Measurements from ENCODE around the gene NHEJ1. TPM values are rescaled to one million over a fixed set of nuclear protein-coding genes. Genes with fewer than 3 reads are reported as not detected.

Gene NHEJ1
- total and polyA plus RNA-seq, 9 of the 15 experiments (the other 6 are each of a cell fraction or from before 2014, with no cell fraction given): 9.0 to 23.7 (median 13.9) TPM

GRCh38 chr2:219177552-219178376 is 17.1 kb upstream of the NHEJ1 start, which contains the start of gene RETREG2 (continued):
- no peak for TF ChIP-seq SOX6 (IDR thresholded peaks at IDR 0.05)
- 0 out of 2 replicates have a peak, but pooled peaks have one; percentile 5 for TF ChIP-seq NFIC (IDR thresholded peaks at IDR 0.05)
- no peak for TF ChIP-seq BCOR (IDR thresholded peaks at IDR 0.05)
- no peak for TF ChIP-seq ETV6 (IDR thresholded peaks at IDR 0.05; ENCODE audit: borderline replicate concordance in 1 of 2, low read depth in 2 of 2, low read length in 1 of 2)
- TF ChIP-seq ETV6 (CRISPR knock-in tag; IDR thresholded peaks at IDR 0.05; ENCODE audit: borderline replicate concordance): no peak
- TF ChIP-seq CBX3 (IDR thresholded peaks at IDR 0.05; ENCODE audit: borderline replicate concordance in 1 of 2, low read length in 2 of 2): no peak; a peak in 1 of 3 replicates
- no peak for TF ChIP-seq SNIP1 (IDR thresholded peaks at IDR 0.05; ENCODE audit: low read depth)
- TF ChIP-seq ESRRA (IDR thresholded peaks at IDR 0.05; ENCODE audit: borderline replicate concordance, low read depth): 0 out of 2 replicates have a peak, but pooled peaks have one; percentile 41
- no peak for TF ChIP-seq ATF1 (CRISPR knock-in tag; IDR thresholded peaks at IDR 0.05)
- TF ChIP-seq ATF1 (tag; IDR thresholded peaks at IDR 0.05): peak; percentile 72
- TF ChIP-seq MCM5 (IDR thresholded peaks at IDR 0.05; ENCODE audit: low read depth): no peak
- TF ChIP-seq ZFPM2 (CRISPR knock-in tag; IDR thresholded peaks at IDR 0.05): no peak
- TF ChIP-seq ZNF311 (CRISPR knock-in tag; IDR thresholded peaks at IDR 0.05): no peak
- peak; percentile 75; the same call in 1 of the 2 replicates for TF ChIP-seq ATF3 (IDR thresholded peaks at IDR 0.05)
- no peak for TF ChIP-seq ATF3 (CRISPR knock-in tag; conservative IDR thresholded peaks at IDR 0.05)
- no peak for TF ChIP-seq MEF2A (IDR thresholded peaks at IDR 0.05; ENCODE audit: control insufficient read depth, low read depth, low read length)
- TF ChIP-seq MED1 (CRISPR knock-in tag; IDR thresholded peaks at IDR 0.05; ENCODE audit: borderline replicate concordance): no peak
- TF ChIP-seq ZNF717 (CRISPR knock-in tag; IDR thresholded peaks at IDR 0.05): no peak
- TF ChIP-seq PBX2 (CRISPR knock-in tag; IDR thresholded peaks at IDR 0.05; ENCODE audit: low read depth): no peak
- TF ChIP-seq PBX2 (tag; conservative IDR thresholded peaks at IDR 0.05; ENCODE audit: low read depth): no peak
- no peak for TF ChIP-seq NCOA1 (IDR thresholded peaks at IDR 0.05; ENCODE audit: low read depth)
- TF ChIP-seq GMEB1 (CRISPR knock-in tag; IDR thresholded peaks at IDR 0.05): peak; percentile 74
- TF ChIP-seq ZBTB5 (IDR thresholded peaks at IDR 0.05): no peak
- no peak for TF ChIP-seq ZC3H11A (IDR thresholded peaks at IDR 0.05; ENCODE audit: low read depth, low read length)

Data from K562 (cell line).